D721Med (cell line): ENCODE measurements around the gene SNX15.

Experiments used
- DNase-seq: peaks from one replicate; pipeline ENCODE4 v3.0.0; 2011; ENCODE audit warnings: low spot score; ENCODE audit not compliant: insufficient read length
- FAIRE-seq: peaks from 2 replicates; lab custom pipeline; 2011; peaks lifted over from hg19 to GRCh38; lab: Jason Lieb, UNC
- TF ChIP-seq, protein P1 (sequence below): IDR thresholded peaks from 2 replicates; pipeline ENCODE4 v1.5.1; 2012; ENCODE audit warnings: mild to moderate bottlenecking, control low read depth; ENCODE audit not compliant: insufficient read depth; ENCODE audit errors: missing control alignments

Gene SNX15

DNA sequence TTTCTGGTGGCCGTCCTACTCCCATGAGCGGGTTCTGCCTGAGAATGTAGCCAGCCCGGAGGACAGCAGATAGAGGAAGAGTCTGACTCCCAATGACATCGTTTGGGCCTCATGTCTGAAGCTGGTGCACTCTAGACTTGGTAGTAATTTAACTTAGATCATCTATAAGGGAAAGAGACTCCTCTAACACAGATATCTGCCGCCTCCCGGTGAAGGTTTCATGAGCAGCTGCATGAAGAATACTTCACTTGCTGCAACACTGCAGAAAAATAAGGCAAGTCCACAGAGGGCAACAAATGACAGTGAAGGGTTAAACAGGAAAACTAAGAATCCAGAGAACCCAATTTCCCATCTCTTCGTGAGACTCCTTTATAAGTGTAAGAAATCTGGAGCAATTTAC, 19.2 kb upstream of the SNX15 start:
- DNase-seq (no peak), FAIRE-seq (no peak)
- TF ChIP-seq, protein P1, sequence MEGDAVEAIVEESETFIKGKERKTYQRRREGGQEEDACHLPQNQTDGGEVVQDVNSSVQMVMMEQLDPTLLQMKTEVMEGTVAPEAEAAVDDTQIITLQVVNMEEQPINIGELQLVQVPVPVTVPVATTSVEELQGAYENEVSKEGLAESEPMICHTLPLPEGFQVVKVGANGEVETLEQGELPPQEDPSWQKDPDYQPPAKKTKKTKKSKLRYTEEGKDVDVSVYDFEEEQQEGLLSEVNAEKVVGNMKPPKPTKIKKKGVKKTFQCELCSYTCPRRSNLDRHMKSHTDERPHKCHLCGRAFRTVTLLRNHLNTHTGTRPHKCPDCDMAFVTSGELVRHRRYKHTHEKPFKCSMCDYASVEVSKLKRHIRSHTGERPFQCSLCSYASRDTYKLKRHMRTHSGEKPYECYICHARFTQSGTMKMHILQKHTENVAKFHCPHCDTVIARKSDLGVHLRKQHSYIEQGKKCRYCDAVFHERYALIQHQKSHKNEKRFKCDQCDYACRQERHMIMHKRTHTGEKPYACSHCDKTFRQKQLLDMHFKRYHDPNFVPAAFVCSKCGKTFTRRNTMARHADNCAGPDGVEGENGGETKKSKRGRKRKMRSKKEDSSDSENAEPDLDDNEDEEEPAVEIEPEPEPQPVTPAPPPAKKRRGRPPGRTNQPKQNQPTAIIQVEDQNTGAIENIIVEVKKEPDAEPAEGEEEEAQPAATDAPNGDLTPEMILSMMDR: no peak

DNA sequence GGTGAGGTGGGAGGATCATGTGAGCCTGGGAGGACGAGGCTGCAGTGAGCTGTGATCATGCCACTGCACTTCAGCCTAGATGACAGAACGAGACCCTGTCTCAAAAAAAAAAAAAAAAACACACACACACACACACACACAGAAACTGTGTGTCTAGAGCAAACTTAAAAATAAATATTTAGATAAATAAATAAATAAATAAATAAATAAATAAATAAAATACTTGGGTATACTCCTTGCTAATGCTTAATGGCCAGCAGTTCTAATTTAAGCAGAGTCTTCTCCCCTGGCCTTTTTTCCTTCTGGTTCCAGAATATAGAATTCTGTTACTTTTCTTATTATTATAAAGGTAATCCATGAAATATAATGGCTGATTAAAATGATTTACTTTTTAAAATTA, 18.4 kb upstream of the SNX15 start:
- DNase-seq (no peak), FAIRE-seq (no peak)
- TF ChIP-seq, protein P1: no peak

DNA sequence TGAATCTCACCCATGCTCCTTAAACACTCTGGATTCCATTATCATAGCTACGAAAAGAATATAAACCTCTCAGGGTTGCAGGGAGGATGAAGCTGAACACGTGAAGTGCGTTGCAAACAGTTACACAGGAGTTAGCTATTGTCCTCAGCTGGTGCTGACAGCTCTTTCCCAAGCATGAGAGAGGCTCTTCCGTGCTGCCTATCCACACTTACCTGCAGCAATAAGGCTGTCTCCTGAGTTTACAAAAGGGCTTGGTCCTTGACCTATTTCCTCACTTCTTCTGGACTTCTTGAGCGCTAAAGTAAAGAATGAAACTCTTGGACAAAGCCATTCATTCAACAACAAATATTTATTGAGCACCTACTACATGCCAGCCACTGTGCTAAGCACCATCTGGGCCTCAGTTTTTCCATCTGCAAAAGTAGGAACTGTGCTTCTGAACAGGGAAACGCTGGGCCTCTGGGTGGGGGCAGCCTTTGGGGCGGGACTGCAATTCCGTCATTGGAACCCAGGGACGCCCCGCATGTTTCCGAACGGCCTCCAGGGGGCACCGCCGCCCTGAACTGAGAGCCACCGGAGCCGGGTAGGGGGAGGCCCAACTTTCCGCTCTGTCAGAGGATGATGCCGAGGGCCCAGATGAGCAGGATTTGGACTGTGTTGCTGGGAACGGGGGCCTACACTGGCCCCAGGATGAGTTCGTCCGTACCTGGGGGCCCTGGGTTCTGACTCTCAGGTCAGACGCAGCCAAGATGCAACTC, 13.9 kb upstream of the SNX15 start:
- TF ChIP-seq, protein P1: peak; percentile 62

DNA sequence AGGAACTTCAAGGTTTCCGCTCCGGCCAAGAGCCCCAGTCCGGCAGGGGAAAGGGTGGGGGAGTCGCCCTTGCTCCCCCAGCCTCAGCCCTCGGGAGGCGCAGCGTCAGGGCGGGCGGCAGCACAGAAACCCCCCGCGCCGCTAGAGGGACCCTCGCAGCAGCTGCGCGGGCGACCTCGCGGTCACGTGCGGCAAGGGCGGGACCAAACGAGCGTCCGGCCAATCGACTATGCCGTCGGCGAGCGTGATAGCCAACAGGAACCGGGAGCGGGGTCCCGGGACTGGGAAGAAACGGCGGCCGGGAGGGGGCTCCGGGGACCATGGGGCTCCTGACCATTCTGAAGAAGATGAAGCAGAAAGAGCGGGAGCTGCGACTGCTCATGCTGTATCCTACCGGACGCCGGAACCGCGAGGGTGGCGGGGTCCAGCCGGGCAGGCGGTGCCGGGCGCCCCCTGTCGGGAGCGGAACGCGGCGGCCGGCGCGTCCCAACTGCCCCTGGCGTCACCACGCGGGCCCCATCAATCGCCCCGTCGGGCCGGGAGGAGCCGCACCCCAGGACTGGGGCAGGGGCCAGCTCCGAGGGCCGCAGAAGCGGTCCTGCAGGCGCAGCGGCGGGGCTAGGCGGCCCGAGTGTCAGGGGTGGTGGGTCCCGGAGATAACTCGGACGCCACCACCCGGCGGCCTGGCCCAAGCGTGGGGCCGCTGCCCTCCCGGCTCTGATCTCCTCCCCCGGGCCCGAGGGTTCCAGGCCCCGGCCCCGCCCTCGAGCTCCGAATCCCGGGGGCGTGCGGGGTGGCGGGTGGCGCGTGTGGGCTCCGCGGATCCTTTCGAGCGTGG, 13.1 kb upstream of the SNX15 start, which contains the start of gene ARL2:
ARL2 (plus strand) TSS at position 273 of the 838 bp plus-strand sequence; CDS start at position 321, 48 bp downstream.
- FAIRE-seq: no peak
- TF ChIP-seq, protein P1: peak; percentile 45
- peak; percentile 92 for DNase-seq

More for the DNA sequence above, 13.9 kb upstream of the SNX15 start:
- no peak for FAIRE-seq
- peak; percentile 69 for DNase-seq

DNA sequence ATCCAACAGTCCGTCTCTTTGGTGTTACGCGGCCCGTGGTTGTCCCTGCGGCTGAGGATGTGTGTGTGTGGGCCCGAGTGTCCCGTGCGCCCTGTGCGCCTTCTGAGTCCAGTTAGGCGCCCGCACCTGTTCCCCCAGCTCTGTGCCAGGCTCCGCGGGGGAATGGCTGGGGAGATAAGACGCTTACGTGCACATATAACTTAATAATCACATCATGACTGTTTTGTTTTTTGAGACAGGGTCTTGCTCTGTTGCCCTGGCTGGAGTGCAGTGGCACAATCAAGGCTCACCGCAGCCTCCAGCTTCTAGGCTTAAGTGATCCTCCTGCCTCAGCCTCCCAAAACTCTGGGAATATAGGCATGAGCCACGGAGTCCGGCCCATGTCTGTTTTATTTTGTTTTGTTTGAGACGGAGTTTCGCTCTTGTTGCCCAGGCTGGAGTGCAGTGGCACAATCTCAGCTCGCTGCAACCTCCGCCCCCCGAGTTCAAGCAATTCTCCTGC, 12.5 kb upstream of the SNX15 start:
- FAIRE-seq (no peak), DNase-seq (no peak)
- TF ChIP-seq, protein P1: no peak

DNA sequence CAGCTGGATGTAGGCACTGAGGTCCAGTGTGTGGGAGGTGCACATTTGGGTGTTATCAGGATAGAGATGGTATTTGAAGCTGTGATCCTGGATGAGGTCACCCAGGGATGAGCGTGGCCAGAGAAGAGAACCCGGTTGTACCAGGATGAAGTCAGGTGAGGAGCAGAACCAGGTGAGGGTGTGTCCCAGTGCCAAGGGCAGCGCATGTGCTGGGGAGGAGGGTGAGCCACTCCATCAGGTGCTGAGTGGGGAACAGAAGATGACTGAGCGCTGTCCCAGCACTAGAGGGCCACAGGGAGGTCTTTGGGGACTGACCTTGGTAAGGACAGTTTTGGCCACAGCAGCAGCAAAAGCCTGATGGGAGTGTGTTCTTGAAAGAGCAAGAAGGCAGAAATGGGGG, 10.5 kb upstream of the SNX15 start:
- TF ChIP-seq, protein P1: no peak
- DNase-seq (no peak), FAIRE-seq (no peak)
